ENCODE data around the gene MRPS2.
"Not testable (repeated sequence)": the region's sequence is repeated elsewhere in the genome, so short reads cannot be mapped to it uniquely, and the experiment has no call there.

Gene MRPS2

GRCh38 chr9:135512904-135513303, 12.4 kb downstream of the MRPS2 start:
- no peak overlapping the region for H3K27ac ChIP-seq (ENCODE audit: low read length)
- no peaks in the 10 kb centered on the region for H3K36me3 ChIP-seq (ENCODE audit: control insufficient read depth in 1 of 2, insufficient read depth in 2 of 2, low read length in 2 of 2)
- H3K4me1 ChIP-seq (ENCODE audit: control insufficient read depth in 1 of 2, insufficient read depth in 2 of 2, low read length in 2 of 2): no peaks in the 10 kb centered on the region
- H3K27me3 ChIP-seq (ENCODE audit: low read depth, low read length): no peaks in the 10 kb centered on the region
- H3K9me3 ChIP-seq (ENCODE audit: control insufficient read depth in 1 of 2, low read length in 2 of 2): peaks cover 0 to 4% of the 10 kb centered on the region in 2 donors
- H3K4me3 ChIP-seq (ENCODE audit: low read depth in 1 of 2, low read length in 2 of 2): no peak overlapping the region

GRCh38 chr9:135513351-135513846, 12.9 kb downstream of the MRPS2 start:
- Histone ChIP-seq H3K9me3 (ENCODE audit: control insufficient read depth in 1 of 2, low read length in 2 of 2) (peaks cover 0 to 4% of the 10 kb centered on the region in 2 donors), H3K27me3 (ENCODE audit: low read depth, low read length) (no peaks in the 10 kb centered on the region), H3K4me3 (ENCODE audit: low read depth in 1 of 2, low read length in 2 of 2) (no peak overlapping the region), H3K36me3 (ENCODE audit: control insufficient read depth in 1 of 2, insufficient read depth in 2 of 2, low read length in 2 of 2) (no peaks in the 10 kb centered on the region), H3K4me1 (ENCODE audit: control insufficient read depth in 1 of 2, insufficient read depth in 2 of 2, low read length in 2 of 2) (no peaks in the 10 kb centered on the region), H3K27ac (ENCODE audit: low read length) (no peak overlapping the region)

- H3K4me1 ChIP-seq (ENCODE audit: control insufficient read depth in 1 of 2, insufficient read depth in 2 of 2, low read length in 2 of 2); H3K27me3 ChIP-seq (ENCODE audit: low read depth, low read length); H3K9me3 ChIP-seq (ENCODE audit: control insufficient read depth in 1 of 2, low read length in 2 of 2); H3K4me3 ChIP-seq (ENCODE audit: low read depth in 1 of 2, low read length in 2 of 2); H3K36me3 ChIP-seq (ENCODE audit: control insufficient read depth in 1 of 2, insufficient read depth in 2 of 2, low read length in 2 of 2); H3K27ac ChIP-seq (ENCODE audit: low read length): not testable (repeated sequence)
Measured at GRCh38 chr9:135513906-135514305, 13.4 kb downstream of the MRPS2 start.

- H3K36me3 ChIP-seq (ENCODE audit: control insufficient read depth in 1 of 2, insufficient read depth in 2 of 2, low read length in 2 of 2): no peaks in the 10 kb centered on the region
- no peaks in the 10 kb centered on the region for H3K27me3 ChIP-seq (ENCODE audit: low read depth, low read length)
- H3K27ac ChIP-seq (ENCODE audit: low read length): no peak overlapping the region
- H3K4me1 ChIP-seq (ENCODE audit: control insufficient read depth in 1 of 2, insufficient read depth in 2 of 2, low read length in 2 of 2): no peaks in the 10 kb centered on the region
- H3K4me3 ChIP-seq (ENCODE audit: low read depth in 1 of 2, low read length in 2 of 2): no peak overlapping the region
- peaks cover 0 to under 1% of the 10 kb centered on the region in 2 donors for H3K9me3 ChIP-seq (ENCODE audit: control insufficient read depth in 1 of 2, low read length in 2 of 2)
Measured at GRCh38 chr9:135514342-135515082, 14.0 kb downstream of the MRPS2 start.

- H3K36me3 ChIP-seq (ENCODE audit: control insufficient read depth in 1 of 2, insufficient read depth in 2 of 2, low read length in 2 of 2): no peaks in the 10 kb centered on the region
- H3K9me3 ChIP-seq (ENCODE audit: control insufficient read depth in 1 of 2, low read length in 2 of 2): no peaks in the 10 kb centered on the region
- no peaks in the 10 kb centered on the region for H3K4me1 ChIP-seq (ENCODE audit: control insufficient read depth in 1 of 2, insufficient read depth in 2 of 2, low read length in 2 of 2)
- H3K27me3 ChIP-seq (ENCODE audit: low read depth, low read length): no peaks in the 10 kb centered on the region
- no peak overlapping the region for H3K27ac ChIP-seq (ENCODE audit: low read length)
- no peak overlapping the region for H3K4me3 ChIP-seq (ENCODE audit: low read depth in 1 of 2, low read length in 2 of 2)
Measured at GRCh38 chr9:135515083-135515951, 14.8 kb downstream of the MRPS2 start.

- Histone ChIP-seq H3K27me3 (ENCODE audit: low read depth, low read length) (no peaks in the 10 kb centered on the region), H3K36me3 (ENCODE audit: control insufficient read depth in 1 of 2, insufficient read depth in 2 of 2, low read length in 2 of 2) (no peaks in the 10 kb centered on the region), H3K9me3 (ENCODE audit: control insufficient read depth in 1 of 2, low read length in 2 of 2) (no peaks in the 10 kb centered on the region), H3K4me1 (ENCODE audit: control insufficient read depth in 1 of 2, insufficient read depth in 2 of 2, low read length in 2 of 2) (no peaks in the 10 kb centered on the region), H3K27ac (ENCODE audit: low read length) (no peak overlapping the region), H3K4me3 (ENCODE audit: low read depth in 1 of 2, low read length in 2 of 2) (no peak overlapping the region)
Measured at GRCh38 chr9:135516132-135516860, 15.8 kb downstream of the MRPS2 start.

- Histone ChIP-seq H3K36me3 (ENCODE audit: control insufficient read depth in 1 of 2, insufficient read depth in 2 of 2, low read length in 2 of 2) (no peaks in the 10 kb centered on the region), H3K27me3 (ENCODE audit: low read depth, low read length) (no peaks in the 10 kb centered on the region), H3K27ac (ENCODE audit: low read length) (no peak overlapping the region), H3K4me3 (ENCODE audit: low read depth in 1 of 2, low read length in 2 of 2) (no peak overlapping the region), H3K9me3 (ENCODE audit: control insufficient read depth in 1 of 2, low read length in 2 of 2) (no peaks in the 10 kb centered on the region), H3K4me1 (ENCODE audit: control insufficient read depth in 1 of 2, insufficient read depth in 2 of 2, low read length in 2 of 2) (no peaks in the 10 kb centered on the region)
Measured at GRCh38 chr9:135517407-135517822, 16.9 kb downstream of the MRPS2 start.

- H3K27me3 ChIP-seq (ENCODE audit: low read depth, low read length): no peaks in the 10 kb centered on the region
- no peak overlapping the region for H3K27ac ChIP-seq (ENCODE audit: low read length)
- H3K4me3 ChIP-seq (ENCODE audit: low read depth in 1 of 2, low read length in 2 of 2): no peak overlapping the region
- H3K36me3 ChIP-seq (ENCODE audit: control insufficient read depth in 1 of 2, insufficient read depth in 2 of 2, low read length in 2 of 2): no peaks in the 10 kb centered on the region
- no peaks in the 10 kb centered on the region for H3K9me3 ChIP-seq (ENCODE audit: control insufficient read depth in 1 of 2, low read length in 2 of 2)
- no peaks in the 10 kb centered on the region for H3K4me1 ChIP-seq (ENCODE audit: control insufficient read depth in 1 of 2, insufficient read depth in 2 of 2, low read length in 2 of 2)
Measured at GRCh38 chr9:135519179-135519971, 18.9 kb downstream of the MRPS2 start.

- Histone ChIP-seq H3K27me3 (ENCODE audit: low read depth, low read length) (no peaks in the 10 kb centered on the region), H3K36me3 (ENCODE audit: control insufficient read depth in 1 of 2, insufficient read depth in 2 of 2, low read length in 2 of 2) (no peaks in the 10 kb centered on the region), H3K27ac (ENCODE audit: low read length) (no peak within 1 kb of the TSS), H3K4me1 (ENCODE audit: control insufficient read depth in 1 of 2, insufficient read depth in 2 of 2, low read length in 2 of 2) (no peaks in the 10 kb centered on the region), H3K9me3 (ENCODE audit: control insufficient read depth in 1 of 2, low read length in 2 of 2) (no peaks in the 10 kb centered on the region), H3K4me3 (ENCODE audit: low read depth in 1 of 2, low read length in 2 of 2) (no peak within 1 kb of the TSS)
Measured at GRCh38 chr9:135520916-135521607, 20.6 kb downstream of the MRPS2 start, which contains the start of gene LCN1. Gene LCN1, plus strand, starts transcription at chr9:135521440. Its CDS starts 58 bp downstream, at chr9:135521498.

- no peak overlapping the region for H3K27ac ChIP-seq (ENCODE audit: low read length)
- H3K9me3 ChIP-seq (ENCODE audit: control insufficient read depth in 1 of 2, low read length in 2 of 2): no peaks in the 10 kb centered on the region
- no peaks in the 10 kb centered on the region for H3K27me3 ChIP-seq (ENCODE audit: low read depth, low read length)
- no peak overlapping the region for H3K4me3 ChIP-seq (ENCODE audit: low read depth in 1 of 2, low read length in 2 of 2)
- no peaks in the 10 kb centered on the region for H3K4me1 ChIP-seq (ENCODE audit: control insufficient read depth in 1 of 2, insufficient read depth in 2 of 2, low read length in 2 of 2)
- H3K36me3 ChIP-seq (ENCODE audit: control insufficient read depth in 1 of 2, insufficient read depth in 2 of 2, low read length in 2 of 2): no peaks in the 10 kb centered on the region
Measured at GRCh38 chr9:135521608-135522095, 21.2 kb downstream of the MRPS2 start.
